Astrocyte (in vitro differentiated cells and primary cell): Measurements from ENCODE around the gene CSPG4.
"Not testable (repeated sequence)": the region's sequence is repeated elsewhere in the genome, so short reads cannot be mapped to it uniquely, and the experiment has no call there.

Source experiments
- CTCF ChIP-seq: IDR thresholded peaks from 2 replicates; pipeline ENCODE4 v1.5.1; 2011; ENCODE audit warnings: low read depth, mild to moderate bottlenecking, inconsistent platforms, low read length, moderate library complexity; ENCODE audit not compliant: insufficient read depth
- EZH2 ChIP-seq: IDR thresholded peaks from 2 replicates; pipeline ENCODE4 v1.6.1; 2012; ENCODE audit warnings: mild to moderate bottlenecking, low read length, inconsistent platforms; ENCODE audit not compliant: insufficient read depth

- TF ChIP-seq CTCF, EZH2: not testable (repeated sequence)
Observed at GRCh38 chr15:75730376-75731247, 18.0 kb upstream of the CSPG4 start.
